ENCODE measurements around the gene KCNJ15. TPM values are rescaled to one million over a fixed set of nuclear protein-coding genes. Genes with fewer than 3 reads are reported as not detected.

KCNJ15 gene
- total and polyA plus RNA-seq, 9 donors = 0.20 to 1.1 (median 0.35) TPM; not detected in 1

- no peak for DNase-seq
- Histone ChIP-seq H3K36me3 (no peaks in the 10 kb centered on the region), H3K27ac (no peak overlapping the region), H3K4me1 (ENCODE audit: insufficient read depth) (peaks cover 2% of the 10 kb centered on the region), H3K9me3 (no peaks in the 10 kb centered on the region), H3K27me3 (no peaks in the 10 kb centered on the region), H3K4me3 (no peak overlapping the region)
- 87 to 89% (median 87%) methylated on average over 15 of the region's 15 CpGs for WGBS, 3 donors
- intact Hi-C loops (cut with DNase I) = no loop called here
- TF ChIP-seq EP300 (IDR thresholded peaks at IDR 0.05) = no peak
- no peak for TF ChIP-seq CTCF (IDR thresholded peaks at IDR 0.05)
- TF ChIP-seq POLR2A (IDR thresholded peaks at IDR 0.05) = no peak
Measured at GRCh38 chr21:38301321-38302214, 44.8 kb downstream of the KCNJ15 start.

GRCh38 chr21:38303300-38303699, 46.5 kb downstream of the KCNJ15 start:
- Histone ChIP-seq H3K9me3 (no peaks in the 10 kb centered on the region), H3K36me3 (no peaks in the 10 kb centered on the region), H3K4me1 (ENCODE audit: insufficient read depth) (peaks cover 2% of the 10 kb centered on the region), H3K27me3 (no peaks in the 10 kb centered on the region), H3K27ac (no peak overlapping the region), H3K4me3 (no peak overlapping the region)
- WGBS, 3 donors = 41 to 62% (median 51%) methylated on average over 3 of the region's 3 CpGs
- intact Hi-C loops (cut with DNase I) = no loop called here
- no peak for DNase-seq
- no peak for TF ChIP-seq CTCF (IDR thresholded peaks at IDR 0.05)

- Histone ChIP-seq H3K27me3 (no peaks in the 10 kb centered on the region), H3K4me1 (ENCODE audit: insufficient read depth) (peaks cover 2% of the 10 kb centered on the region), H3K36me3 (no peaks in the 10 kb centered on the region), H3K27ac (no peak overlapping the region), H3K4me3 (no peak overlapping the region), H3K9me3 (no peaks in the 10 kb centered on the region)
- TF ChIP-seq CTCF (IDR thresholded peaks at IDR 0.05) = no peak
- TF ChIP-seq EP300 (IDR thresholded peaks at IDR 0.05) = no peak
- TF ChIP-seq POLR2A (IDR thresholded peaks at IDR 0.05) = no peak
- DNase-seq = no peak
- intact Hi-C loops (cut with DNase I) = no loop called here
- 15 to 28% (median 24%) methylated on average over 7 of the region's 7 CpGs for WGBS, 3 donors
Measured at GRCh38 chr21:38306433-38307141, 49.8 kb downstream of the KCNJ15 start.

- H3K4me1 ChIP-seq (ENCODE audit: insufficient read depth) = peaks cover 2% of the 10 kb centered on the region
- no peaks in the 10 kb centered on the region for H3K27me3 ChIP-seq
- 34 to 52% (median 40%) methylated on average over 7 of the region's 7 CpGs for WGBS, 3 donors
- DNase-seq = no peak
- no peak overlapping the region for H3K4me3 ChIP-seq
- intact Hi-C loops (cut with DNase I) = no loop called here
- H3K9me3 ChIP-seq = no peaks in the 10 kb centered on the region
- peak overlapping the region in 1 of 2 donors; percentile 8 for H3K27ac ChIP-seq
- H3K36me3 ChIP-seq = no peaks in the 10 kb centered on the region
- TF ChIP-seq CTCF (IDR thresholded peaks at IDR 0.05) (no peak), POLR2A (IDR thresholded peaks at IDR 0.05) (no peak), EP300 (IDR thresholded peaks at IDR 0.05) (no peak)
Measured at GRCh38 chr21:38307771-38308531, 51.2 kb downstream of the KCNJ15 start.

All from ovary (tissue), 9 donors.